Nephron (organoid): ENCODE data around the gene DDX51.

Experiments
- H3K27ac Mint-ChIP-seq, 3 experiments: 2 replicates each; pipeline ENCODE4 v1.8.0; 2020; ENCODE audit warnings: mixed read lengths in 3 of 3, mild to moderate bottlenecking in 2 of 3, moderate library complexity in 1 of 3
- H3K27me3 Mint-ChIP-seq: 2 replicates; pipeline ENCODE4 v1.8.0; 2021; ENCODE audit warnings: low read depth, mild to moderate bottlenecking, moderate library complexity, mixed read lengths
- H3K36me3 Mint-ChIP-seq: 2 replicates; pipeline ENCODE4 v1.8.0; 2020; ENCODE audit warnings: low read depth, mixed read lengths
- H3K4me1 Mint-ChIP-seq: 2 replicates; pipeline ENCODE4 v1.8.0; 2020; ENCODE audit warnings: mixed read lengths
- H3K4me3 Mint-ChIP-seq, 3 experiments: 2 replicates each; pipeline ENCODE4 v1.8.0; 2020; ENCODE audit warnings: mild to moderate bottlenecking in 3 of 3, mixed read lengths in 3 of 3, moderate library complexity in 2 of 3
- H3K9me3 Mint-ChIP-seq: 2 replicates; pipeline ENCODE4 v1.8.0; 2020; ENCODE audit warnings: mixed read lengths
- CTCF ChIP-seq, 3 experiments: fragments of 200-600 bp; sonication (generic); IDR thresholded peaks; one replicate each; pipeline ENCODE4 v1.5.0; 2021; ENCODE audit warnings: antibody characterized with exemption in 3 of 3; ENCODE audit not compliant: unreplicated experiment in 3 of 3

Gene DDX51

GRCh38 chr12:132169376-132169775, 25.3 kb upstream of the DDX51 start:
- no peak overlapping the region for H3K4me3 Mint-ChIP-seq
- H3K36me3 Mint-ChIP-seq: no peaks in the 10 kb centered on the region
- H3K27me3 Mint-ChIP-seq: peaks cover 39% of the 10 kb centered on the region
- TF ChIP-seq CTCF (IDR thresholded peaks at IDR 0.05; ENCODE audit: unreplicated experiment in 3 of 3): no peak
- H3K4me1 Mint-ChIP-seq: no peaks in the 10 kb centered on the region
- H3K27ac Mint-ChIP-seq: no peak overlapping the region
- H3K9me3 Mint-ChIP-seq: no peaks in the 10 kb centered on the region

- no peaks in the 10 kb centered on the region for H3K4me1 Mint-ChIP-seq
- H3K36me3 Mint-ChIP-seq: no peaks in the 10 kb centered on the region
- H3K27me3 Mint-ChIP-seq: peaks cover 44% of the 10 kb centered on the region
- TF ChIP-seq CTCF (IDR thresholded peaks at IDR 0.05; ENCODE audit: unreplicated experiment in 3 of 3): no peak
- no peaks in the 10 kb centered on the region for H3K9me3 Mint-ChIP-seq
- H3K4me3 Mint-ChIP-seq: no peak overlapping the region
- H3K27ac Mint-ChIP-seq: no peak overlapping the region
Observed at GRCh38 chr12:132168311-132169031, 24.4 kb upstream of the DDX51 start.

- Mint-ChIP-seq H3K27me3 (peaks cover 37% of the 10 kb centered on the region), H3K27ac (no peak overlapping the region), H3K4me3 (no peak overlapping the region), H3K9me3 (no peaks in the 10 kb centered on the region), H3K36me3 (no peaks in the 10 kb centered on the region), H3K4me1 (no peaks in the 10 kb centered on the region)
- TF ChIP-seq CTCF (IDR thresholded peaks at IDR 0.05; ENCODE audit: unreplicated experiment in 3 of 3): no peak
Observed at GRCh38 chr12:132167611-132168310, 23.6 kb upstream of the DDX51 start.

GRCh38 chr12:132166801-132167591, 22.9 kb upstream of the DDX51 start:
- TF ChIP-seq CTCF (IDR thresholded peaks at IDR 0.05; ENCODE audit: unreplicated experiment in 3 of 3): no peak
- no peaks in the 10 kb centered on the region for H3K9me3 Mint-ChIP-seq
- H3K4me3 Mint-ChIP-seq: no peak overlapping the region
- H3K27ac Mint-ChIP-seq: peak overlapping the region in 1 of 3 experiments; percentile 35
- no peaks in the 10 kb centered on the region for H3K36me3 Mint-ChIP-seq
- H3K27me3 Mint-ChIP-seq: peaks cover 37% of the 10 kb centered on the region
- no peaks in the 10 kb centered on the region for H3K4me1 Mint-ChIP-seq

- no peaks in the 10 kb centered on the region for H3K4me1 Mint-ChIP-seq
- no peak overlapping the region for H3K4me3 Mint-ChIP-seq
- no peak overlapping the region for H3K27ac Mint-ChIP-seq
- no peaks in the 10 kb centered on the region for H3K36me3 Mint-ChIP-seq
- TF ChIP-seq CTCF (IDR thresholded peaks at IDR 0.05; ENCODE audit: unreplicated experiment in 3 of 3): no peak
- peaks cover 35% of the 10 kb centered on the region for H3K27me3 Mint-ChIP-seq
- no peaks in the 10 kb centered on the region for H3K9me3 Mint-ChIP-seq
Observed at GRCh38 chr12:132166093-132166492, 22.0 kb upstream of the DDX51 start.
